GM12892 (cell line): Measurements from ENCODE around the gene NAP1L1.

Experiments
- DNase-seq: peaks from one replicate; pipeline ENCODE4 v3.0.0; 2011; ENCODE audit not compliant: insufficient read length
- FAIRE-seq: peaks from 2 replicates; lab custom pipeline; 2011; peaks lifted over from hg19 to GRCh38; lab: Jason Lieb, UNC
- POLR2A ChIP-seq: IDR thresholded peaks from 2 replicates; pipeline ENCODE4 v1.6.1; 2011; ENCODE audit warnings: low read depth, low read length, control low read depth
- POLR2AphosphoS5 ChIP-seq: IDR thresholded peaks from 2 replicates; pipeline ENCODE4 v1.6.1; 2011; ENCODE audit warnings: low read depth, low read length, control low read depth
- TAF1 ChIP-seq: IDR thresholded peaks from 2 replicates; pipeline ENCODE4 v1.6.1; 2011; ENCODE audit warnings: low read depth, mild to moderate bottlenecking, control low read depth, low read length, borderline replicate concordance

NAP1L1 gene

GRCh38 chr12:76108356-76108755, 23.9 kb upstream of the NAP1L1 start:
- no peak for DNase-seq
- TF ChIP-seq POLR2A (no peak), POLR2AphosphoS5 (no peak), TAF1 (no peak)
- no peak for FAIRE-seq

- TF ChIP-seq TAF1 (no peak), POLR2A (no peak), POLR2AphosphoS5 (no peak)
- FAIRE-seq (no peak), DNase-seq (no peak)
Measured at GRCh38 chr12:76106631-76107030, 22.1 kb upstream of the NAP1L1 start.

DNA sequence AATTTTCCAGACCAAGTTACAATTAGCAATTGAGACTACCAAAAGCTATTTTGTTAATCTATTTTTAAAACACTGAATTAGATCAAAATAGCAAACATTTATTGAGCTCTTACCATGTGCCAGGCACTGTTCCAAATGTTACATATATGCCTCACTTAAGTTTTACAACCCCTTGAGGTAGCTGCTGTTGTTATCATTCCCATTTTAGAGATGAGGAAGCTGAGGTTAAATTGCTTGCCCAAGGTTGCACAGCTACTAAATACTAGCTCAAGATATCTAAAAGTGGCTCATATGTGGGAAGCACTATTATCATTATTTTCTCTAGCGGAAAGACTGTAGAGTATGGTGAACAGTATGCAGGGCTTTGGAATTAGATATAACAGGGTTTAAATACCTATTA, 19.5 kb upstream of the NAP1L1 start:
- TF ChIP-seq TAF1 (no peak), POLR2AphosphoS5 (no peak), POLR2A (no peak)
- FAIRE-seq (no peak), DNase-seq (no peak)

GRCh38 chr12:76101739-76102385, 17.4 kb upstream of the NAP1L1 start:
- TF ChIP-seq TAF1 (no peak), POLR2A (no peak), POLR2AphosphoS5 (no peak)
- FAIRE-seq: no peak
- DNase-seq: no peak

DNA sequence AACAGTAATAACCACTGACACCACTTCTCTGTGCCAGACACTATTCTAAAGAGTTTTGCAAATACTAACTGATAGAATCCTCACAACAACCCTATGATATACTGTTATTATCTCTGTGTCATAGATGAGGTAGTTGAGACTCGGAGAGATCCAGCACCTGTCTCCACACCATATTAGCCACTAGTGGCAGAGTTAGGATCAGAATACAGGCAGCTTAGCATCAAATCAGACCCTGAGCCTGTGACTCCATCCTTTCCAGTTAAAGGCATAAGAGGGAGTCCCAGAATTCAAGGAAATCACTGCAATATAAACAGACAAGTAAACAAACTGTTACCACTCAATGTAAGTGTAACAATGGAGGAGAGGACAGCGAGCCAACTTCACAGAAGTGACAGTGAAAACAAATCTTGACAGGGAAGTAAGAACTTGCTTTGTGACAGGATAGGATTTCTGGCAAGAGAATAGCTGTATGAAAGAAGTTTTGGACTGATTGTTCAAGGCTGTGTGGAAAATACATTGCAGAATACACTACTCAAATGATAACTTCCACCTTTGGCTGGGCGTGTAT, 11.7 kb upstream of the NAP1L1 start:
- TF ChIP-seq POLR2A: no peak
- no peak for TF ChIP-seq TAF1
- no peak for TF ChIP-seq POLR2AphosphoS5
- no peak for FAIRE-seq
- DNase-seq: no peak

DNA sequence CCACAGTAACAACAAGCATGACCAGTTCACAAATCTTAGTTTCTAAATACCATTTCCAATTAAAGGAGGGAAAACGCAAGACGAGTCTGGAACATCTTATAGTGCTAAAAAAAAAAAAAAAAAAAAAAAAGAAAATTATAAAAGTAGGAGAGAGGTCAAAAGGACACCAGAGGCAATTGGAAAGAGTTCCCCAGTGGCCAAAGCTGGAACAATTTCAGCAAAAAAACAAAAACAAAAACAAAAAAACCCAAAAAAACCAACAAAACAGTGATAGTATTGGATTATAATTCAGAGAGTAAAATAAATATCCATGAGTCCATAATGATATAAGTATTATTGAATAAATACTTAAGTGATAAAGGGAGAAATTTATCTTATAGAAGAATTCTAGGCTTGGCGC, 10.3 kb upstream of the NAP1L1 start:
- no peak for FAIRE-seq
- TF ChIP-seq POLR2A: no peak
- TF ChIP-seq POLR2AphosphoS5: no peak
- no peak for TF ChIP-seq TAF1
- no peak for DNase-seq

DNA sequence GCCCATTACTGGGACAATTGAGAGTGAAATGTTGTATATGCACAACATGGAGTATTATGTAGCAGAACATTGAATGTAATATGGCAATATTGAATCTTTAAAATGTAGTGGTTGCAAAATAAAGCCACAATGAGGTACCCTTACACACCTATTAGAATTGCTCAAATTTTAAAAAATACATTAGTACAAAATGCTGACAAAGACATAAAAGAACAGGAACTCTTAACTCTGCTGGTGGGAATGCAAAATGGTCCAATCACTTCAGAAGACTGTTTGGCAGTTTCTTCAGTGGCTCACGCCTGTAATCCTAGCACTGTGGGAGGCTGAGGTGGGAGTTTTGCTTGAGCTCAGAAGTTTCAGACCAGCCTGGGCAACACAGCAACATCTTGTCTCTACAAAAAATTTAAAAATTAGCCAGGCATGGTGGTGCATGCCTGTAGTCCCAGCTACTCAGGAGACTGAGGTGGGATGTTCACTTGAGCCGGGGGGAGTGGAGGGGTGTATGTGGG, 6.8 kb upstream of the NAP1L1 start:
- TF ChIP-seq TAF1 (no peak), POLR2A (no peak)
- no peak for FAIRE-seq
- DNase-seq: no peak

DNA sequence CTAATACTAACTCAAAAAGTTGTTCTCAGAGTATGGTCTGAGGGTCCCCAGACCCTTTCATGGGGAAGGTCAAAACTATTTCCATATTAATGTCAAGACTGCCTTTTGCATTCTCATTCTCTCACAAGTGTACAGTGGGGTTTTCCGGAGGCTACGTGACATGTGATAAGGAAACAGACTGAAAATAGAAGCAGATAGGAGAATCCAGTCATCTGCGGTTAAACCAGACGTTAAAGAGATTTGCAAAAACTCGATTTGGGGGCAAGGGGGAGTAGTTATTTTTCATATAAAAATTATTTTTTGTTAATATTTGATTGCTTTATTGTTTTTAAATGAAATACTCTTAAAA, 1.0 kb upstream of the NAP1L1 start:
- peak; percentile 46 for FAIRE-seq
- no peak for TF ChIP-seq TAF1
- no peak for TF ChIP-seq POLR2AphosphoS5
- TF ChIP-seq POLR2A: no peak
- no peak for DNase-seq

DNA sequence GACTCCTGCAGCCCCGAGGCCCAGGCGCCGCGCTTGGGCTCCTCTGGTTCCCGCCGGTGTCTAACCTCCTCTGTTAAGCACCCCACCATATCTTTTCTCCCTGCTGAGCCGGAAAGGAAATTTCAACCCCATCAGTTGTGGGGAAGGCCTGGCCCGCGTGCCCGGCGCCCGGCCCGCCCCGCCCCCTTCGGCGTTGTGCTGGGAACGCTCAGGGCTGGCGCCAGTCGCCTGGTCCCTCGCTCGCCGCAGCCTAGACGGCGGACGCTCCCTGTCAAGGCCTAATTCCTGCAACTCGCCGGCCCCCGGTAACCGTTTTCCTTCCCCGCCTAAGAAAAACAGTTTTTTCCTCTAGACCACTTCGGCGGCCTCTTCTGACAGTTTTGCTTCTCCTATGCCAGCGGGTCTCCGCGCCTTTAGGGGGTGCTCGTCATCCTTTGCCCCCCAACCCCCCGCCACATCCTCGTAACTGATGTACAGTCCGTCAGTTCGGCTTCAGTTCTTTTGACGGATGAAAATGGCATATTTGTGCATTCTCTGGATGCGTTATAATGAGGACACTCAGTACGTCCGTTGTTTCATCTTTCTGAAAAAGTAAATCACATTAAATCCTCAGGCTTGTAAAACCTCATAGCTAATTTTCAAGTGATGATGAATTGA, 506 bp upstream of the NAP1L1 start:
- DNase-seq (peak; percentile 25), FAIRE-seq (no peak)
- no peak for TF ChIP-seq POLR2AphosphoS5
- TF ChIP-seq POLR2A: no peak
- no peak for TF ChIP-seq TAF1

- FAIRE-seq (peak; percentile 50), DNase-seq (no peak)
- no peak for TF ChIP-seq POLR2A
- TF ChIP-seq TAF1: no peak
Measured at GRCh38 chr12:76083246-76083903, 1.1 kb downstream of the NAP1L1 start.

DNA sequence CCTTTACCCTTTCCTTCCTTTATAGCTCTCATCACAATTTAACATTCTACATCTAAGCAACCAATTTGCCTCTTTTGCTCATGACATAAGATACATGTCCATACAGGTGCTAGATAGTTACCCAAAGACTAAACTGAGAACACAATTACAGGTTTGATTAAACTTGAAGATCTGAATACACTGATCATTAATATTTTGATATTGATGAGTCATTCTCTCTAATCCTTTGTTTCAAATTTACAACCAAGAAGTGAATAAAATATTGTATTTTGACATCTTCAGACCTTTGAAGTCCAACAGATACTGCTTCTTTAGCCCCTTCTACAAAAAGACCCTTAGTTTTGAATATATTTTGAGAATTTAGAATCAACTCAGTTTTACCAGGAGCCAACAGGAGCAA, 2.6 kb downstream of the NAP1L1 start:
- DNase-seq (no peak), FAIRE-seq (no peak)
- no peak for TF ChIP-seq POLR2A
- TF ChIP-seq TAF1: no peak
- TF ChIP-seq POLR2AphosphoS5: no peak

GRCh38 chr12:76080729-76081415, 3.6 kb downstream of the NAP1L1 start:
- no peak for FAIRE-seq
- TF ChIP-seq POLR2A (no peak), TAF1 (no peak), POLR2AphosphoS5 (no peak)
- DNase-seq: no peak
